SH-SY5Y (cell line): ENCODE results near the gene AVPR1B.

Experiments
- GATA2 ChIP-seq: IDR thresholded peaks from 2 replicates; pipeline ENCODE4 v1.6.1; 2011; ENCODE audit warnings: mild to moderate bottlenecking, low read depth, low read length
- GATA3 ChIP-seq: IDR thresholded peaks from 2 replicates; pipeline ENCODE4 v1.6.1; 2011; ENCODE audit warnings: low read depth, mild to moderate bottlenecking, low read length, moderate library complexity

GRCh38 chr1:206068314-206068713 lies 48.9 kb downstream of the AVPR1B start:
- TF ChIP-seq GATA2 = no peak
- no peak for TF ChIP-seq GATA3
